ENCODE measurements around the gene ROBO2.

DNA sequence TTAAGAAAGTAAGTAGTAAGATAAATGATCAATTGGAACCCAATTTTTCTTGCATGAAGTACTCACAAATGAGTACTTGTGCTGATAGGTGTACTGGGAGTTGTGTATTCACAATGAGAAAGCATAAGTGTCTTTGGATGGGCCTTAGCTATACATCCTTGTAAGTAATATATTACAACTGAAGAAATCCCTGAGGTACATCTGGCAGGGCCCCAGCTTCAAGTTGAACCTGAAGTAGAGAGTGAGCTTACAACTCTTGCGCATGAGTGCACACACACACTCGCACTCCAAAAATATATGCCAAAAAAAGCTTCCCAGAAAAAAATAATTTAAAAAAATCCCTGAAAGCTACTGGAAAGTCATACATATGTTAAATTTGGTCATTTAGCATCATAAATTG is 222.5 kb downstream of the ROBO2 start:
- TF ChIP-seq EZH2phosphoT487 (IDR thresholded peaks at IDR 0.05; ENCODE audit: low read depth, severe bottlenecking, unreplicated experiment) = no peak
- TF ChIP-seq EZH2 (IDR thresholded peaks at IDR 0.05; ENCODE audit: borderline replicate concordance) = no peak
- TF ChIP-seq CTCF (IDR thresholded peaks at IDR 0.05; ENCODE audit: poor library complexity) = no peak

All from hepatocyte (in vitro differentiated cells).